Tibial artery (tissue), 4 donors: ENCODE data around the gene ZNF519.

Experiments
- DNase-seq, 2 donors: peaks; one replicate each; pipeline ENCODE4 v3.0.0-alpha.2; 2019
- H3K27ac ChIP-seq, 2 donors: fragments of 200-600 bp; sonication (generic) in 1 of 2; 1 replicate in 1 of 2; 2 replicates in 1 of 2; pipeline ENCODE4 v1.5.1; 2018 to 2019; ENCODE audit warnings: mild to moderate bottlenecking in 1 of 2
- H3K27me3 ChIP-seq, 2 donors: fragments of 200-600 bp; sonication (generic) in 1 of 2; one replicate each; pipeline versions ENCODE4 v1.5.1 to v1.6.0; 2016 to 2019
- H3K36me3 ChIP-seq, 3 donors: fragments of 200-600 bp; sonication (generic) in 2 of 3; one replicate each; pipeline ENCODE4 v1.5.1; 2016 to 2019; ENCODE audit warnings: mild to moderate bottlenecking in 2 of 3
- H3K4me1 ChIP-seq, 4 donors: fragments of 200-600 bp; sonication (generic) in 2 of 4; 1 replicate in 3 of 4; 2 replicates in 1 of 4; pipeline ENCODE4 v1.5.1; 2016 to 2019
- H3K4me3 ChIP-seq, 2 donors: fragments of 200-600 bp; sonication (generic) in 1 of 2; 1 replicate in 1 of 2; 2 replicates in 1 of 2; pipeline ENCODE4 v1.5.1; 2018 to 2019; ENCODE audit warnings: mild to moderate bottlenecking in 2 of 2
- H3K9me3 ChIP-seq, 3 donors: fragments of 200-600 bp; sonication (generic) in 1 of 3; one replicate each; pipeline ENCODE4 v1.5.1; 2016 to 2019
- intact Hi-C: fragments of 100-400 bp; cut with DNase I; formaldehyde crosslinking; loops from one replicate; pipeline ENCODE4 v1.15.0; 2023; ENCODE audit warnings: low total_unique reads
- TF ChIP-seq, protein P1 (sequence below), 2 experiments: fragments of 200-600 bp in 1 of 2; fragments of 450-650 bp in 1 of 2; IDR thresholded peaks; one replicate each; pipeline ENCODE4 v1.5.1; 2017 to 2019; ENCODE audit warnings: antibody characterized with exemption in 2 of 2, mild to moderate bottlenecking in 1 of 2, moderate library complexity in 1 of 2

The ZNF519 gene

DNA sequence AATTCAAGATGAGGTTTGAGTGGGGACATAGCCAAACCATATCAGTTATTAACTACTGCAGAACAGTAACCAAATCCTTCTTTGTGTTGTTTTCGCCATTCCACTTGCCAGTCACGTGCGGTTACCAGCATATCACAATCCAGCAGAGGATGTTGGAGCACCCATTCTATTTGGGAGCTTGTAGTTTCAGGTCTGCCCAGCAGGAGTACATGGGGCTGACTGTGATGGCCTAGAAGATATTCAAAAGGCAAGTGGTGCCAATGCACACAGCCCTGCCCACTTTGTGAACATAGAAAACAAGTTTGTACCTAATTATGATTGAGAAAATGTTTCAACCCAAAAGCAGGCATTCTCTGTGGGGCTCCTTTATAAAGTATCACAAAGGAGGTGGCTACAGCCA is 57.0 kb downstream of the ZNF519 start:
- Histone ChIP-seq H3K27ac (no peak overlapping the region), H3K4me1 (no peaks in the 10 kb centered on the region), H3K36me3 (peaks cover 0 to 7% (median 4%) of the 10 kb centered on the region in 3 donors), H3K4me3 (no peak overlapping the region), H3K9me3 (no peaks in the 10 kb centered on the region), H3K27me3 (no peaks in the 10 kb centered on the region)
- TF ChIP-seq, protein P1, sequence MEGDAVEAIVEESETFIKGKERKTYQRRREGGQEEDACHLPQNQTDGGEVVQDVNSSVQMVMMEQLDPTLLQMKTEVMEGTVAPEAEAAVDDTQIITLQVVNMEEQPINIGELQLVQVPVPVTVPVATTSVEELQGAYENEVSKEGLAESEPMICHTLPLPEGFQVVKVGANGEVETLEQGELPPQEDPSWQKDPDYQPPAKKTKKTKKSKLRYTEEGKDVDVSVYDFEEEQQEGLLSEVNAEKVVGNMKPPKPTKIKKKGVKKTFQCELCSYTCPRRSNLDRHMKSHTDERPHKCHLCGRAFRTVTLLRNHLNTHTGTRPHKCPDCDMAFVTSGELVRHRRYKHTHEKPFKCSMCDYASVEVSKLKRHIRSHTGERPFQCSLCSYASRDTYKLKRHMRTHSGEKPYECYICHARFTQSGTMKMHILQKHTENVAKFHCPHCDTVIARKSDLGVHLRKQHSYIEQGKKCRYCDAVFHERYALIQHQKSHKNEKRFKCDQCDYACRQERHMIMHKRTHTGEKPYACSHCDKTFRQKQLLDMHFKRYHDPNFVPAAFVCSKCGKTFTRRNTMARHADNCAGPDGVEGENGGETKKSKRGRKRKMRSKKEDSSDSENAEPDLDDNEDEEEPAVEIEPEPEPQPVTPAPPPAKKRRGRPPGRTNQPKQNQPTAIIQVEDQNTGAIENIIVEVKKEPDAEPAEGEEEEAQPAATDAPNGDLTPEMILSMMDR (IDR thresholded peaks at IDR 0.05): no peak
- no peak for DNase-seq
- intact Hi-C loops: no loop called here

DNA sequence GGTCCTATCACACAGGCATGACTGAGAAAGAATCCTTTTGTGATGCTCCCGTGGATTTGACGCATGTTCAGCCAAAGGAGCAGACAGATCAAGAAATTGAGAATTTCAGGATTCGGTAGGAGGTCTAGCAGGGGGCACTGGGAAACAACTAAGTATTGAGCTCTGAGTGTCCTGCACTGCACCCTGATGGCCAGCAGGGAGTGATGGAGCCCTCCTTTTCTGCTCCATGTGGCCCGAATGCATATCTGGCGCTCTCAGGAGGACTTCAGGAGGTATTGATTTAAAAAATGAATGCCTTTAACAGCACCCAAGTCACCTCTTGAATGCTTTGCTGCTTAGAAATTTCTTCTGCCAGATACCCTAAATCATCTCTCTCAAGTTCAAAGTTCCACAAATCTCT is 58.0 kb downstream of the ZNF519 start:
- Histone ChIP-seq H3K9me3 (no peaks in the 10 kb centered on the region), H3K4me1 (no peaks in the 10 kb centered on the region), H3K27me3 (no peaks in the 10 kb centered on the region), H3K36me3 (peaks cover 0 to 7% (median 4%) of the 10 kb centered on the region in 3 donors), H3K27ac (no peak overlapping the region), H3K4me3 (no peak overlapping the region)
- TF ChIP-seq, protein P1 (IDR thresholded peaks at IDR 0.05): no peak
- DNase-seq: no peak
- intact Hi-C loops: no loop called here

DNA sequence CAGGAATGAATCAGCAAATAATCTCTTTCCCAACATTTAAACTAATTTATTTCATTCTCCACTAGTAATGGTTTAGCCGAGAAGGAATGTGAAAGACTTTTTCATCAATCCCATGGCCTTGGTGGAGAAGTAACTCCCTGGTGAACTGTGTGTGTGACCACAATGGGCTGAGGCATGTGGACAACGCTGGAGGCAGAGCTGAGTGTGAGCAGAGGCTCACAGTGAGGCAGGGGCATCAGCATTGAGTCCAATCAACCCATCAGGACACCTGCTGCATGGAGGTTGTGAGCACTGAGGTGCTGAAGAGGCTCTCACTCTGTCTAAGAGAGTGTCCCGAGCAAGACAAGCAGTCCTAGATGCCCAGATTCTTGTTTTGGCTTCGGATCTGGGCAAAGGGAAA is 78.6 kb downstream of the ZNF519 start:
- no peak for DNase-seq
- no peaks in the 10 kb centered on the region for H3K27me3 ChIP-seq
- H3K4me3 ChIP-seq: no peak overlapping the region
- TF ChIP-seq, protein P1 (IDR thresholded peaks at IDR 0.05): no peak
- H3K4me1 ChIP-seq: no peaks in the 10 kb centered on the region
- H3K27ac ChIP-seq: no peak overlapping the region
- H3K9me3 ChIP-seq: peaks cover 0 to 6% (median 0%) of the 10 kb centered on the region in 3 donors
- intact Hi-C loops: no loop called here
- no peaks in the 10 kb centered on the region for H3K36me3 ChIP-seq
